GM13977 (cell line): ENCODE data around the gene CGB5.
"Not testable (repeated sequence)": the region's sequence is repeated elsewhere in the genome, so short reads cannot be mapped to it uniquely, and the experiment has no call there.

Experiments used
- DNase-seq: peaks from one replicate; pipeline ENCODE4 v3.0.0; 2012; ENCODE audit warnings: low spot score
- in situ Hi-C: fragments of 300-500 bp; cut with MboI; formaldehyde crosslinking; loops from one replicate; pipeline ENCODE4 v1.12.0; 2022; ENCODE audit warnings: low sequenced_read_pairs, low pct_unique_long_range_greater_than_20kb, mixed read lengths, inconsistent platforms; ENCODE audit not compliant: unreplicated experiment
- TF ChIP-seq, protein P1 (sequence below): IDR thresholded peaks from 2 replicates; pipeline ENCODE4 v1.5.1; 2012; ENCODE audit warnings: mild to moderate bottlenecking, control low read depth; ENCODE audit not compliant: insufficient read depth; ENCODE audit errors: extremely low read depth, missing control alignments

Gene CGB5

GRCh38 chr19:49022116-49022515, 21.5 kb upstream of the CGB5 start:
- TF ChIP-seq, protein P1, sequence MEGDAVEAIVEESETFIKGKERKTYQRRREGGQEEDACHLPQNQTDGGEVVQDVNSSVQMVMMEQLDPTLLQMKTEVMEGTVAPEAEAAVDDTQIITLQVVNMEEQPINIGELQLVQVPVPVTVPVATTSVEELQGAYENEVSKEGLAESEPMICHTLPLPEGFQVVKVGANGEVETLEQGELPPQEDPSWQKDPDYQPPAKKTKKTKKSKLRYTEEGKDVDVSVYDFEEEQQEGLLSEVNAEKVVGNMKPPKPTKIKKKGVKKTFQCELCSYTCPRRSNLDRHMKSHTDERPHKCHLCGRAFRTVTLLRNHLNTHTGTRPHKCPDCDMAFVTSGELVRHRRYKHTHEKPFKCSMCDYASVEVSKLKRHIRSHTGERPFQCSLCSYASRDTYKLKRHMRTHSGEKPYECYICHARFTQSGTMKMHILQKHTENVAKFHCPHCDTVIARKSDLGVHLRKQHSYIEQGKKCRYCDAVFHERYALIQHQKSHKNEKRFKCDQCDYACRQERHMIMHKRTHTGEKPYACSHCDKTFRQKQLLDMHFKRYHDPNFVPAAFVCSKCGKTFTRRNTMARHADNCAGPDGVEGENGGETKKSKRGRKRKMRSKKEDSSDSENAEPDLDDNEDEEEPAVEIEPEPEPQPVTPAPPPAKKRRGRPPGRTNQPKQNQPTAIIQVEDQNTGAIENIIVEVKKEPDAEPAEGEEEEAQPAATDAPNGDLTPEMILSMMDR: no peak
- DNase-seq: no peak
- in situ Hi-C loops: no loop called here

GRCh38 chr19:49024233-49024632, 19.4 kb upstream of the CGB5 start, which contains the start of gene CGB3:
Gene CGB3 (minus strand): TSS chr19:49024333. CDS start chr19:49023971, 362 bp downstream.
- in situ Hi-C loops, DNase-seq: not testable (repeated sequence)

GRCh38 chr19:49025088-49025487, 18.6 kb upstream of the CGB5 start:
- DNase-seq, in situ Hi-C loops: not testable (repeated sequence)

- DNase-seq, in situ Hi-C loops: not testable (repeated sequence)
Observed at GRCh38 chr19:49025599-49025998, 18.0 kb upstream of the CGB5 start.

DNA sequence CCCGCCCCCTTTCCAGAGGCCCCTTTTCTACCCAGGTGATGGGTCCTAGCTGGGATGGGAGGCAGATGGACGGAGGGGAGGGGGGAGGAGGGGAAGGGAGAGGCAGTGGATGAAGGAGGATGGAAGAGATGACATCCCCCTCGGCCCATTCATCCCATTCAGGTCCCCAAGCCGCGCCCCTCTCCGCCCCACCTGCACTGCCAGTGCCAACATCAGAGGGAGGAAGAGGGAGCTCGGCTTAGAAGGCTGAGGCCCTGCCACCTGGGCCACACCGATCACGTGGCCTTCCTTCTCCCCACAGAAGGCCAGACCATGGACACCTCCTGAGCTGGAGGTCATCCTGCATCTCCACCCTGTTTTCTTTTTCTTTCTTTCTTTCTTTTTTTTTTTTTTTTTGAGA, 15.0 kb upstream of the CGB5 start:
- in situ Hi-C loops, DNase-seq: not testable (repeated sequence)

DNA sequence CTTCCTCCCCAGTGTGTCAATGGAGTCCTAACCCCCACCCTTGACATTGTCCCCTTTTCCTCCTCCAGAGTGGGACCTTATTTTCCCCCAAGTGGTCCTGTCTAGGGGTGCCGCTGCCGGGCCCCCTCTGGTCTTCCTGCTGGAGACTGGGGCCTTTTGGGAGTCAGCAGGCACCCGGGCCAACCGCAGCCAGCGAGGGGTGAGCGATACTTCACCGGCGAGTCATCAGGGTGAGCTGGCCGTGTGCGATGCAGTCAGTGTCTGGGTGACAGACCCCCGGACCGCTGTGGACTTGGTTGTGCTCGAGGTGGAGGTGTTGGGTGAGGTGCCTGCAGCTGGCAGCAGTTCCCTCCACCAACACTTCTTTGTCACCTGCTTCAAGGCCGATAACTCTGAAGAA, 13.9 kb upstream of the CGB5 start:
- in situ Hi-C loops, DNase-seq: not testable (repeated sequence)

DNA sequence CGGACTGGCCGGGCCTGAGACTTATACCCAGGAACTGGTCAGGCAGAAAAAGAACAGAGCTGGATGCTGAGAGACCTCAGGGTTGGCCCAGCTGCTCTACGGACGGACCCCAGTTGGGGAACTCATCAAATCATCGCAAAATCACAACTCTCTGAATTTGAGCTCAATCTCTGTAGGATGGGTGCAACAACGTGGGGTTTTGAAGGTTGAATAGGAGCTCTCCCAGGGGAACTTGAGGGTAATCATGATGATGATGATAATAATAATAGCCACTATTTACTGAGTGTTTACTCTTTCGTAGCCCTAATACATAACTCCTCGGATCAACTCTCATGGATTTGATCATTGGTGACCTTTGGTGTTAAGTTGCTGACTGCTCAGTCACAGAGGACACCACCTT, 13.3 kb upstream of the CGB5 start:
- in situ Hi-C loops, DNase-seq: not testable (repeated sequence)

- TF ChIP-seq, protein P1: peak; percentile 44
- in situ Hi-C loops: not testable (repeated sequence)
- DNase-seq: peak; percentile 64
Observed at GRCh38 chr19:49031642-49032301, 11.9 kb upstream of the CGB5 start, which contains the start of gene CGB2. Gene CGB2 (plus strand): TSS chr19:49031890. CDS start chr19:49032096, 206 bp downstream.

DNA sequence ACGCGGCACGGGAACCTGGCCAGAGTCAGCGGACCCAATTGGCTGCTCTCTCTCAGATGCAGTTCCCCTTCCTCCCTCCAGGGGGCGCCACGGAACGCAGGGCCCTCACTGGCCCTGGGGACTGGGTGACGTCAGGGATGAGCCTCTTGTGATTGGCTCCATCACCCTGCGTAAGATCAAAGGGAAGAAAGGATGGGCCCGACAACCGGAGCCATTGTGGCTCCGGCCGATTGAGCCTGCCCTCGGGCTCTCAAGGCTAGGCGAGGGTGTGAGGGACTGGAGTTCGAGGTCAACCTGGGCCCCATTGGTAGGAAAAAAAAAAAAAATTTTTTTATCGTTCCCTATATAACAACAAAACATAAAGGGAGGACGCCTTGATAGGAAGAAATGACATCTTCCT, 6.8 kb upstream of the CGB5 start, which contains the start of gene CGB1:
Gene CGB1, minus strand, starts transcription at position 81 of the 400 bp plus-strand sequence. CDS start 184 bp downstream, outside the sequence.
- in situ Hi-C loops, DNase-seq: not testable (repeated sequence)

DNA sequence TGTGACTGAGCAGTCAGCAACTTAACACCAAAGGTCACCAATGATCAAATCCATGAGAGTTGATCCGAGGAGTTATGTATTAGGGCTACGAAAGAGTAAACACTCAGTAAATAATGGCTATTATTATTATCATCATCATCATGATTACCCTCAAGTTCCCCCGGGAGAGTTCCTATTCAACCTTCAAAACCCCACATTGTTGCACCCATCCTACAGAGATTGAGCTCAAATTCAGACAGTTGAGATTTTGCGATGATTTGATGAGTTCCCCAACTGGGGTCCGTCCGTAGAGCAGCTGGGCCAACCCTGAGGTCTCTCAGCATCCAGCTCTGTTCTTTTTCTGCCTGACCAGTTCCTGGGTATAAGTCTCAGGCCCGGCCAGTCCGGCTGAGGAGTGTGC, 5.5 kb upstream of the CGB5 start:
- DNase-seq, in situ Hi-C loops: not testable (repeated sequence)

More for the DNA sequence above, 6.8 kb upstream of the CGB5 start, which contains the start of gene CGB1:
- TF ChIP-seq, protein P1: peak; percentile 40

- in situ Hi-C loops, DNase-seq: not testable (repeated sequence)
Observed at GRCh38 chr19:49038557-49039276, 4.9 kb upstream of the CGB5 start.

DNA sequence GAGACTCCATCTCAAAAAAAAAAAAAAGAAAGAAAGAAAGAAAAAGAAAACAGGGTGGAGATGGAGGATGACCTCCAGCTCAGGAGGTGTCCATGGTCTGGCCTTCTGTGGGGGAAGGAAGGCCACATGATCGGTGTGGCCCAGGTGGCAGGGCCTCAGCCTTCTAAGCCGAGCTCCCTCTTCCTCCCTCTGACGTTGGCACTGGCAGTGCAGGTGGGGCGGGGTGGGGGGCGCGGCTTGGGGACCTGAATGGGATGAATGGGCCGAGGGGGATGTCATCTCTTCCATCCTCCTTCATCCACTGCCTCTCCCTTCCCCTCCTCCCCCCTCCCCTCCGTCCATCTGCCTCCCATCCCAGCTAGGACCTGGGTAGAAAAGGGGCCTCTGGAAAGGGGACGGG, 3.9 kb upstream of the CGB5 start:
- in situ Hi-C loops, DNase-seq: not testable (repeated sequence)
